HTERT RPE-1 (cell line): Measurements from ENCODE around the gene RPS23.
"Not testable (repeated sequence)": the region's sequence is repeated elsewhere in the genome, so short reads cannot be mapped to it uniquely, and the experiment has no call there.

Experiments used
- in situ Hi-C: fragments of 300-500 bp; cut with MboI; formaldehyde crosslinking; loops from 4 replicates; pipeline ENCODE4 v1.14.3; 2020; ENCODE audit warnings: low sequenced_read_pairs

The RPS23 gene

DNA sequence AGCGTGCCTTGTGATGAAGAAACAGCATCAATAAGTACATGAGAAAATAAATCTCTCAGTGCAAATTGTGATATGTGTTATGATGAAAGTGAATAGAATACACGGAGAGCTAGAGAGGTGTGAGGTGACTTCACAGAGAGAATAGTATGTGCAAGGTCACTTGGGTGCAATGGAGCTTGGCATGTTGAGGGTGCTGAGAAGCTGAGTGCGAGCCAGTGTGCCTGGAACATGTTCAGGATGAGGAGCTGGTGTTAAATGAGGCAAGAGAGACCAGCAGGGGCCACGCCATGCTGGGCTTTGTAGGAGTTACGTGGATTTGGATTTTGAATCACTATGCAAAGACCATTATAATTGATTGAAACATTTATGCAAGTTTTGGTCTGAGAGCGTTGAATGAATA, 12.8 kb upstream of the RPS23 start:
- in situ Hi-C loops = no loop called here

- in situ Hi-C loops = no loop called here
Measured at GRCh38 chr5:82290005-82290404, 11.9 kb upstream of the RPS23 start.

DNA sequence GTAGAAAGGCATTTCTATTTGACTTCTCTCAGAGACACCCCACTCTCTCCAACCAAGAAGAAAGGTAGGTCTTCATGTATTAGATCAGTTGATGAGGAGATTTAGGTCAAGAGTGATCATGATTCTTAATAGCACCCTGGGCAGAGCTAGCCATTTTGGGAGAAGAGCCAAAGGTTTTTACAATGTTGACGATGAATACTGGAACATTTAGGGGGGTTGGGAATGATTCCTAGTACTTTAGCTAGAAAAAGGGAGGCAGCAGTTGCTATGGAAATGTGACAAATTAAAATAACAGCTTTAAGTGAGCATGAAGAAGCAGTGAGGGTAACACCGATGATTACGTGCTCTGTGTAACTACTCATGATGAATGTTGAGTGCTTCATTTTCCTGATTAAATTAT, 9.5 kb upstream of the RPS23 start:
- in situ Hi-C loops = no loop called here

DNA sequence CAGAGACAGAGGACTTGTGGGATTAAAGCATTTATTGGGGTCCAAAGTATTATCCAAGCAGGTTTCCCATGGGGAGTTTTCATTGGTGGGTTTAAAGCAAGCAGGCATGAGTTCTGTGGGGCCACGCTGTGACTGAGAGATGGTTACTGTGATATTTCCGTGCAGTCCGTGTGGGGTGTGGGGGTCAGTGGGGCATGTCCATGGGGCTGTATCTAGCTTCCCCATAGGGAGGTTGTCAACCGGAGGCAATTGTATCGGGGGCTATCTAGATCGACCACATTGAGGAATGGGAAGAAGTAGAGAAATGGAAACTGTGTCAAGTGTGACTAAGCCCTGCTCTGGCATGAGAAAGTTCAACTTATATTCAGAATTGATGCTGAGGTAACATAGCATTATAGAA, 7.1 kb upstream of the RPS23 start:
- in situ Hi-C loops = no loop called here

DNA sequence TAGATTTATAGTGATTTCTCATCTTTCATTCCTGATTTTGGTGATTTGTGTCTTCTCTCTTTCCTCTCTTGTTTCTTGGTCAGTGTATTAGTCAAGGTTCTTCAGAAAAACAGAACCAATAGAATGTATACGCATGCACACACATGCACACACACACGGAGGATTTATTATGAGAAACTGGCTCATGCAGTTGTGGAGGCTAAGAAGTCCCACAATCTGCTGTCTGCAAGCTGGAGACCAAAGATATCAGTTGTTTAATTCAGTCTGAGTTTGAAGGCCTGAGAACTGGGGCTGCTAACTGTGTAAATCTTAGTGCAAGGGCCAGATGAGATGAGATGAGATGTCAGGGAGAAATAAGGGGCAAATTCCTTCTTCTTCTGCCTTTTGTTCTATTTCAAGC, 5.7 kb upstream of the RPS23 start:
- in situ Hi-C loops = no loop called here

DNA sequence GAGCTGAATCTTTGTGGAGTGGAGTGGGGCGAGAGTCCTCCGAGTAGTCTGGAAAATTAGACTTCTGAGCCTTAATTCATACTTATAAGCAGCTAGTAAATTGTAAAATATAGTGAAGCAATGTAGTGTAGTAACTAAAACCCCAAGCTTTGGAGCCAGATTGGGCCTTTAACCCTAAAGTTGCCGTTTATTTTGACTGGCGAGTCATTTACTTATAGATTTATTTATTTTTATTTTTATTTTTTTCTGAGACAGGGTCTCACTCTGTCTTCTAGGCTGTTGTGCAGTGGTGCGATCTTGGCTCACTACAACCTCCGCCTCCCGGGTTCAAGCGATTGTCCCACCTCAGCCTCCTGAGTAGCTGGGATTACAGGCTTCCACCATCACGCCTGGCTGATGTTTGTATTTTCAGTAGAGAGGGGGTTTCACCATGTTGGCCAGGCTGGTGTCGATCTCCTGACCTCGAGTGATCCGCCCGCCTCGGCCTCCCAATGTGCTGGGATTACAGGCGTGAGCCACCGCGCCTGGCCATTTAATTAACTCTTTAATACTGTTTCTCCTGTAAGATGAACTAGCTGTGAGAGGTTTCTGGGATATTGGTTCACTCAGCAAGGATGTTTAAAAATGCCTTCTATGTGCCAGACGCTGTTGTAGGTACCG, 687 bp upstream of the RPS23 start:
- in situ Hi-C loops = no loop called here

DNA sequence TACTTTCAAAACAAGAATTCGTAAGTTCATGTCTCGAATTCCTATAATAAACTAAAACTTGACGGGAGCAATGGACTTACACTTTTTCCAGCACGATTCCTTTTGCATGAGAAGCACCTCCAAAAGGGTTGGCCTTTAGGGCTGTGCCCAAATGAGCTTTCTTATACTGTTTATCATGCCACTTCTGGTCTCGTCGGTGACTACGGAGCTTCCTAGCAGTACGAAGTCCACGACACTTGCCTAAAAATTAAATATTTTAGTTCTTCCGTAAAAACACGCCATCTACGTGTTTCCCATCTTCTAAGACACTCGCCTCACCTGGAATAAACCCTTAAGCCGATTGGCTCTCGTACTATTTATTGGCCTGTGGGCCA, 554 bp downstream of the RPS23 start:
- in situ Hi-C loops = no loop called here

DNA sequence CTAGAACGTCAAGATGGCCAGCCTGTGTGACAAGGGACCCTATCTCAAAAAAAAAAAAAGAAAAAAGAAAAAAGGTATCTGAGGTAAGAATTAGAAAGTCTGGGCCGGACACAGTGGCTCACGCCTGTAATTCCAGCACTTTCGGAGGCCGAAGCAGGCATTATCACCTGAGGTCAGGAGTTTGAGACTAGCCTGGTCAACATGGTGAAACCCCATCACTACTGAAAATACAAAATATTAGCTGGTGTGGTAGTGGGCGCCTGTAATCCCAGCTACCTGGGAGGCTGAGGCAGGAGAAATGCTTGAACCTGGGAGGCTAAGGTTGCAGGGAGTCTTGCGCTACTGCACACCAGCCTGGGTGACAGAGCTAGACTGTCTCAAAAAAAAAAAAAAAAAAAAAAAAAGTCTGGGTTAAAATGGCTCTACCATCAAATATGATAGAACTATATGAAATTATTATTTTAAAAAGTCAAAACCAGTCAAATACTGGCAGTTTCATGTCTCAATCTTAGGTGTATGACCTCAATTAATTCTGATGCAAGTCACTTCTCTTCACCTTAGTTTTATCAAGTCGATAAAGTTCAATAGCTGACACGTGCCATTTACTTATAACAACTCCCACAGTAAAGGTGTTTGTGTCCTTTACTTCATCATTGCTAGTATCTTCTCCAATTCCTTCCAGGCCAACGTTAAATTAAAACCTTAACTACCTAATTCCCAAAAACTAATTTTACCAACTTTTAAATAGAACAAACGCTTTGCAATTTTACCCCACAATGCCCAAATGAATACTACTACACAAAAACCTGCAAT, 1.1 kb downstream of the RPS23 start:
- in situ Hi-C loops = no loop called here

DNA sequence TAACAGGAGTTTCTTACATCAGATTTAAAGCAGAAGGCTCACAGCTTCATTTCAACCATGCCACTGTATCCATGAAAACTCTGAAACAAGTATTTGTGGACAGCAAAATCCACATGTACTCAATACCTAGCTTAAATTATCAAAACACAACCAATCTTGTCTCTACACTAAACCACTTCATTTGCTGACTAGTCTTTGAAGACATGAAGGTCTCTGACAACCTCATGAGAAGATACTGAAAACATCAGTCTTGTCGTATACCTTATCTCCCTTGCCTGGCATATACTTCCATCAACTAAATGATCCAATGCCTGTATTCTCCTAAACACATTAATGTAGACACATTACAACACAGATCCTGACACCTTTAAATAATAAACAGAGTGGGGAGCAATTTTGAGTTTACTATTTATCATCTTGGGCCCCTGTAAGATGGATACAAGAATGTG, 2.9 kb downstream of the RPS23 start:
- in situ Hi-C loops = no loop called here

- in situ Hi-C loops = no loop called here
Measured at GRCh38 chr5:82274343-82275211, 3.6 kb downstream of the RPS23 start.

DNA sequence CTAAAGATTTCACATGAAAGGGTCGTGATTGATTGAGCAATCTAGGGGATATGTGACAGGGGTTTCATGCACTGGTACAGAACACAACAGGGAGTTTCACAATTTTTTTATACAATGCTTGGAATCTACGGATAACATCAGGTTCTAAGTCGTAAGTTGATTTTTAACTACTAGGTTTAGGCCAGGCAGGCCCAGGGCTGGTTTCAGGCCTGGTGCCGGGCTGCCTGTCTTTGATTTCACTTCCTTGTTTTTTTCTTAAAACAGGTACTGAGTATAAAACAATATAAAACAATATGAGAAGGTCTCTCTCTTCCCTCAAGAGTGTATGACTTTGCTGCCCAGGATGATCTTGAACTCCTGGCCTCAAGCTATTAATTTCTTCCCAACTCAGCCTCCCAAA, 4.7 kb downstream of the RPS23 start:
- in situ Hi-C loops = not testable (repeated sequence)

- in situ Hi-C loops = not testable (repeated sequence)
Measured at GRCh38 chr5:82272571-82273356, 5.4 kb downstream of the RPS23 start.

DNA sequence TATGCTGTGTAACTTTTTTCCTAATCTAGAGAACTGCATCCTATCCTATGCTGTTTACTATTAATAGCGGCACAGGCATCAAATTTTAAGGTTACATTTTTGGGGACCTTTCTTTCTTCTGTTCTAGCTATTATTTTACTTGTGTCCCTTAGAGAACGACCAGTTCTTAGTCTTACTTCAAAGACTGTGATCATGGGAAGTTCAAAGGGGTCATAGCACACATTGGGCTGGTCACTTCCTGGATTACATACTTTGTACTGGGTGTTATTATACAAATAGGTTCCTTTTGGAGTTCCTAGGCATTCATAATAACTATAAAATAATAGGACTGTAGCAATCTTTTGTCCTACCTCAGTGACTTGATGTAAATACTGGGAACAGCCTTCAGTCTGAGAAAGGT, 8.8 kb downstream of the RPS23 start:
- in situ Hi-C loops = not testable (repeated sequence)

DNA sequence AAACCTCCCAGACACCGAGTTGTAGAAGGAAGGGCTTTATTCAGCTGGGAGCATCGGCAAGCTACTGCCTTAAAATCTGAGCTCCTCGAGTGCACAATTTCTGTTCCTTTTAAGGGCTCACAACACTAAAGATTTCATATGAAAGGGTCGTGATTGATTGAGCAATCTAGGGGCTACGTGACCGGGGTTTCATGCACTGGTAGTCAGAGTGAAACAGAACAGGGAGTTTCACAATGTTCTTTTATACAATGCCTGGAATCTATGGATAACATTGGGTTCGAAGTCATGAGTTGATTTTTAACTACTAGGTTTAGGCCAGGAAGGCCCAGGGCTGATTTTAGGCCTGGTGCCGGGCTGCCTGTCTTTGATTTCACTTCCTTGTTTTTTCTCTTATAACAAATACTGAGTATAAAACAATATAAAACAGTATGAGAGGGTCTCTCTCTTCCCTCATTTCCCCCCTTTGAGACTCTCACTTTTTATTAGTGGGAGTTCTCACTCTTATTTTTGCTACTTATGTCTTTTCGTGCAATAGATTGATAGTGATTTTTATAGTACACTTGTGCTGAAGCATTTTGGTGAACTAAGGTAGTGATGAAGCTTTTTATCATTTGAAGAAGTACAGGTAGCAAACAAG, 10.7 kb downstream of the RPS23 start:
- in situ Hi-C loops = not testable (repeated sequence)

DNA sequence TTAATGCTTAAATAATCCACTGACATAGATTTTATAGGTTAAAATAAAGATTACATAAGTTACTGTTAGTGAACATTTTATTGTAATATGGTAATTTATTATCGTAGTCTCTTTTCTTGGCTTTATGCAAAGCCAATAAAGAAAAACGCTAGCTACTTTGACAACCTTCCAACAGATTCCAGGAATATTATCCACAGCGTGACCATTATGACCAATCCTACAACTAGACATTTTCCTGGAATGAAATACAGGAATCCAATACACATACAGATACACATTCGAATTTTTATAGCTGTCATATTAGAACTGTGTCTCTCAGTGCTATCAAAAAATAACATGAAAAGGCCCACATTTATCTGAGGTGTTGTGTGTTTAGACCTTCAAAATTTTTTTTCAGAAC, 13.1 kb downstream of the RPS23 start:
- in situ Hi-C loops = no loop called here

DNA sequence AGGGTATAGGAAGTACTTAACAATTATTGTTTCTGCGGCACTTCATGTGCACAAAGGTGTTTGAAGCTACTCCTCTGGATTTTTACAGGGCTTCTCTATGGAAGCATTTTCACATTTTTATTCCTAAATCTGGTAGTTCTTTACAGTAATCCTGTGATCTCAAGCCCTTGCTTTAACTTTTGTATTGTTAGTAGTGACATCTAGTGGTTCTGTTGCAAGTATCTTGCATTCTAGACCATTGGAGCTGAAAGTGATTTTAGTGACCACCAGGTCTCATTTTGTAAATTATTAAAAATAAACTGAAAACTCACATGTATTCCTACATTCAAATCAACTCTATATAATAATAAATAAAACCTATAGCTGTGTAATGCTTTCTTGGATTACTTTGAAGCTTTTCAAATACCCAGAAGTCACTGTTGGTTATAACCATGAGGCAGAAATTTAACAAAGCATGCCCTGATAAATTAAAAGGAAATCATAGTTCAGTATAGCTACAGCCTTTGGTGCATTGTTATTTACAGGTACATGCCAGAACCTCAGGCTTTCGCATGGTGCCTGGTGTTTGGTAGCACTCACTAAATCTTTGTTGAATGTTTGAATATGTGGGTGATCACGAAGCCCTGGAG, 18.9 kb downstream of the RPS23 start:
- in situ Hi-C loops = no loop called here

DNA sequence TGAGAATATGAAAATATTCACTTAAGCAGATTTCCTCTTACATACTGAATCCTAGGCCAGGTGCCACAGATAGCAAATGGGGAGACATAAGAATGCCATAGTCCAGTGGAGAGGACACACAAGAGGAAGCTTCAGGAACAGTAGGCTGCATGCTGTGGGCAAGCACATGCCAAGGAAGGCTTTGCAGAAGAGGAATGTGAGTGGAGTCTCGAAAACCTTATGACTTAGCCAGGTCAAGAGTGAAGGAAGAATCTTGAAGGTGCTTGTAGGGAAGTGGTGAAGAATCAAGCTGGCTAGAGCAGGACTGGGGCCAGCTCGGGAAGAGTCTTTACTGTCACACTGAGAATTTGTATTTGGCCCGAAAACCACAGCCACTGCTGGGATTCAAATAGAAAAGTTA, 20.4 kb downstream of the RPS23 start:
- in situ Hi-C loops = no loop called here

- in situ Hi-C loops = no loop called here
Measured at GRCh38 chr5:82257247-82257646, 20.9 kb downstream of the RPS23 start.

- in situ Hi-C loops = no loop called here
Measured at GRCh38 chr5:82255844-82256243, 22.3 kb downstream of the RPS23 start.

- in situ Hi-C loops = no loop called here
Measured at GRCh38 chr5:82252744-82253143, 25.4 kb downstream of the RPS23 start.
